ENCODE results near the gene NF1. TPM values are rescaled to one million over a fixed set of nuclear protein-coding genes. Genes with fewer than 3 reads are reported as not detected.

NF1 gene
- total RNA-seq, 6 experiments from 2014 or later: 45.0 to 62.6 (median 54.0) TPM

DNA sequence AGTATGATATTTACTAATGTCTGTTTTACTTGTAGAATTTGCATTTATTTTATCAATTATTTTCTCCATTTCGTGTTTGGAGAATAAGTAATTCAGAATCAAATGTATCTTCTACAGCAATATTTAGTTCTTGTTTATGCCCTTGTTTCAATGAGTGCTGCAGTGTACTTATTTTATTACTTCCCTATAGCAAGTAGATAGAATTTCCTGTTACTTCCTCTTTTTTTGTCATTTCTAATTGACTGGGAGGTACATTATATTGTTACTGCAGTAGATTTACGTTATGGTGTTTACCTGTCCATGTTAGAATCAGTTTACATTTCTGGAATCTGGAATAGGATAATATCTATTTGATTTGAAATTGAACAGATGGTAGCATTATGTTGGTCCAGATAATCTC lies 131.1 kb downstream of the NF1 start:
- H3K27me3 Mint-ChIP-seq (ENCODE audit: insufficient read depth): no peaks in the 10 kb centered on the region
- H3K36me3 Mint-ChIP-seq (ENCODE audit: low read depth): peaks cover 33% of the 10 kb centered on the region
- TF ChIP-seq, protein P1, sequence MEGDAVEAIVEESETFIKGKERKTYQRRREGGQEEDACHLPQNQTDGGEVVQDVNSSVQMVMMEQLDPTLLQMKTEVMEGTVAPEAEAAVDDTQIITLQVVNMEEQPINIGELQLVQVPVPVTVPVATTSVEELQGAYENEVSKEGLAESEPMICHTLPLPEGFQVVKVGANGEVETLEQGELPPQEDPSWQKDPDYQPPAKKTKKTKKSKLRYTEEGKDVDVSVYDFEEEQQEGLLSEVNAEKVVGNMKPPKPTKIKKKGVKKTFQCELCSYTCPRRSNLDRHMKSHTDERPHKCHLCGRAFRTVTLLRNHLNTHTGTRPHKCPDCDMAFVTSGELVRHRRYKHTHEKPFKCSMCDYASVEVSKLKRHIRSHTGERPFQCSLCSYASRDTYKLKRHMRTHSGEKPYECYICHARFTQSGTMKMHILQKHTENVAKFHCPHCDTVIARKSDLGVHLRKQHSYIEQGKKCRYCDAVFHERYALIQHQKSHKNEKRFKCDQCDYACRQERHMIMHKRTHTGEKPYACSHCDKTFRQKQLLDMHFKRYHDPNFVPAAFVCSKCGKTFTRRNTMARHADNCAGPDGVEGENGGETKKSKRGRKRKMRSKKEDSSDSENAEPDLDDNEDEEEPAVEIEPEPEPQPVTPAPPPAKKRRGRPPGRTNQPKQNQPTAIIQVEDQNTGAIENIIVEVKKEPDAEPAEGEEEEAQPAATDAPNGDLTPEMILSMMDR (IDR thresholded peaks at IDR 0.05): no peak
- no peak overlapping the region for H3K4me3 Mint-ChIP-seq
- DNase-seq: no peak
- no peaks in the 10 kb centered on the region for H3K9me3 Mint-ChIP-seq
- H3K27ac Mint-ChIP-seq: no peak overlapping the region
- peaks cover 15% of the 10 kb centered on the region for H3K4me1 Mint-ChIP-seq (ENCODE audit: low read depth)

DNA sequence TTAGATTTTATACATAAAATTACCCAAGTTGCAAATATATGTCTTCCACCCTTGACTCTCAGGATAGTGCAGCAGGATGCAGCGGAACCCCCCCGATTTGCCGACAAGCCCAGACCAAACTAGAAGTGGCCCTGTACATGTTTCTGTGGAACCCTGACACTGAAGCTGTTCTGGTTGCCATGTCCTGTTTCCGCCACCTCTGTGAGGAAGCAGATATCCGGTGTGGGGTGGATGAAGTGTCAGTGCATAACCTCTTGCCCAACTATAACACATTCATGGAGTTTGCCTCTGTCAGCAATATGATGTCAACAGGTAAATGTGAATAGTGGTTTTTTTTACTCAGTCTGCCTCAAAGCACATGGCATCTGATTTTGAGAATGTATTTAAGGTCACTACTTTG lies 131.6 kb downstream of the NF1 start:
- TF ChIP-seq, protein P1 (IDR thresholded peaks at IDR 0.05): no peak
- DNase-seq: no peak
- no peaks in the 10 kb centered on the region for H3K9me3 Mint-ChIP-seq
- peaks cover 38% of the 10 kb centered on the region for H3K36me3 Mint-ChIP-seq (ENCODE audit: low read depth)
- no peak overlapping the region for H3K27ac Mint-ChIP-seq
- H3K4me1 Mint-ChIP-seq (ENCODE audit: low read depth): peaks cover 15% of the 10 kb centered on the region
- H3K4me3 Mint-ChIP-seq: no peak overlapping the region
- H3K27me3 Mint-ChIP-seq (ENCODE audit: insufficient read depth): no peaks in the 10 kb centered on the region

DNA sequence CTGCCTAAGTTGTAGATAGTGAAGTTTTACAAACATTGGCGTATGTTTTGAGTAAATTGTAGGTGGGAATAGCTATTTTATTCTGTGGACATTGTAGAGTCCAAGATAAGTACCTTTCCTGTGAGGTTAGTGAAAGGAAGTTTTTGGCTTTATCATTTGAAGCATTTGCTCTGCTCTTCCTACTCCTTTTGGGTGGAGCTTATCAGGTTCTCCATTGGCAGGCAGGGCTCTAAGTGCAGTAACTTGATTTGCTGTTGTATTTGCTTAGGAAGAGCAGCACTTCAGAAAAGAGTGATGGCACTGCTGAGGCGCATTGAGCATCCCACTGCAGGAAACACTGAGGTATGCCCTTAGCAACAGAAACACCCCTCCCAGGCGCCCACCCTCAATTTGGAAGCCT lies 132.2 kb downstream of the NF1 start:
- no peak overlapping the region for H3K27ac Mint-ChIP-seq
- no peak overlapping the region for H3K4me3 Mint-ChIP-seq
- no peaks in the 10 kb centered on the region for H3K27me3 Mint-ChIP-seq (ENCODE audit: insufficient read depth)
- H3K4me1 Mint-ChIP-seq (ENCODE audit: low read depth): peaks cover 15% of the 10 kb centered on the region
- TF ChIP-seq, protein P1 (IDR thresholded peaks at IDR 0.05): no peak
- H3K36me3 Mint-ChIP-seq (ENCODE audit: low read depth): peaks cover 43% of the 10 kb centered on the region
- no peak for DNase-seq
- H3K9me3 Mint-ChIP-seq: no peaks in the 10 kb centered on the region

DNA sequence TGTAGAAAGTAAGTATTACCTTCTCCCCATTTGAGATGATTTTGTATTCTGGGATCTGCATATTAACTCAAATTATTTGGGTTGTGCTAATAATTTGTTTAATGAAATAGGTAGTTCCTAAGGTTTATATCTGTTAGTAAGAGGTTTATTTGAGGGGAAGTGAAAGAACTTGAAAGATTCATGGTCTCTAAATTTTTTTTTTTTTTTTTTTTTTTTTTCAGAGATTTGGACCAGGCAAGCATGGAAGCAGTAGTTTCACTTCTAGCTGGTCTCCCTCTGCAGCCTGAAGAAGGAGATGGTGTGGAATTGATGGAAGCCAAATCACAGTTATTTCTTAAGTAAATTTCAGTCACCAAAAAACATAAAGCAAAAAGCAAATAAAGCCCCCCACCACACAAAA lies 137.1 kb downstream of the NF1 start:
- TF ChIP-seq, protein P1 (IDR thresholded peaks at IDR 0.05): no peak
- no peaks in the 10 kb centered on the region for H3K27me3 Mint-ChIP-seq (ENCODE audit: insufficient read depth)
- no peaks in the 10 kb centered on the region for H3K9me3 Mint-ChIP-seq
- H3K4me3 Mint-ChIP-seq: no peak overlapping the region
- no peak for DNase-seq
- H3K4me1 Mint-ChIP-seq (ENCODE audit: low read depth): no peaks in the 10 kb centered on the region
- H3K36me3 Mint-ChIP-seq (ENCODE audit: low read depth): peaks cover 39% of the 10 kb centered on the region
- H3K27ac Mint-ChIP-seq: no peak overlapping the region

DNA sequence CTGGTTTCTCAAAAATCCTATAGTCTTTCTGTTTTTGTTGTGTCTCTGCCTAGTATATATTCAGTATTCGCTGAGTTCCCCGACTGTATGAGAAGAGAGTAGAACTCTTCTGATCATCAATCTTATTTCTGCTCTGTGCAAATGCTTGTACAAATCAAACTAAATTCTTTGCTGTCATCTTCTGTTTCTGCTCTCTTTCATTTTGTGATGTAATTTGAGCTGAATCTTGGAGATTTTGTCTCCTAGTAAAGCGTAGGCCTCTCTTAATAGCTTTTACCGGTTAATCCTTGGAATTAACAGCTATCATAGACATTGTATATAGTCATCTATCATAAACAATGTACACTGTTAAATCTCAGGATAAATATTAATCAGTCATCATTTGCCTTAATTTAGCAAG lies 140.3 kb downstream of the NF1 start:
- H3K27ac Mint-ChIP-seq: no peak overlapping the region
- H3K4me1 Mint-ChIP-seq (ENCODE audit: low read depth): no peaks in the 10 kb centered on the region
- H3K9me3 Mint-ChIP-seq: no peaks in the 10 kb centered on the region
- TF ChIP-seq, protein P1 (IDR thresholded peaks at IDR 0.05): no peak
- H3K27me3 Mint-ChIP-seq (ENCODE audit: insufficient read depth): peaks cover 2% of the 10 kb centered on the region; the same call in 1 of the 2 replicates
- peaks cover 45% of the 10 kb centered on the region for H3K36me3 Mint-ChIP-seq (ENCODE audit: low read depth)
- no peak for DNase-seq
- H3K4me3 Mint-ChIP-seq: no peak overlapping the region

DNA sequence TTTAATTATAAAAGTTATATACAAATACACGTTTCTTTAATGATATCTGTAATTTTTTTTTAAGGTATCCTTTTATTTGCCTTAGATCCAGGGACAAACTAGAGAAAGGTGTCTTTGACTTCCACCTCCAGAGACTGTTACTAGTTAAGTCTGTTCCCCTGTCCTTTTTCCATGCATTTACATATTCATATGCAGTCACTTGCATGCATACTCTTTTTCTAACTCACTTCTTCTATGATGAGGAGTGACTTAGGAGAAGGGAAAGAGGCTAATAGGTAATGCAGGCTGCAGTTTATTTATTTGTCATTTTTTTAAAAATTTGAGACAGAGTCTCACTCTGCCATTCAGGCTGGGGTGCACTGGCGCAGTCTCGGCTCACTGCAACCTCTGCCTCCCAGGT lies 141.4 kb downstream of the NF1 start:
- Mint-ChIP-seq H3K27ac (no peak overlapping the region), H3K27me3 (ENCODE audit: insufficient read depth) (peaks cover 2% of the 10 kb centered on the region; the same call in 1 of the 2 replicates), H3K4me1 (ENCODE audit: low read depth) (no peaks in the 10 kb centered on the region), H3K4me3 (no peak overlapping the region), H3K9me3 (no peaks in the 10 kb centered on the region), H3K36me3 (ENCODE audit: low read depth) (peaks cover 46% of the 10 kb centered on the region)
- DNase-seq: no peak
- TF ChIP-seq, protein P1 (IDR thresholded peaks at IDR 0.05): no peak
